Activated CD4-positive, CD25-positive, alpha-beta regulatory T cell (primary cell): ENCODE data around the gene NRDC.
"Not testable (repeated sequence)": the region's sequence is repeated elsewhere in the genome, so short reads cannot be mapped to it uniquely, and the experiment has no call there.

Experiments used
- DNase-seq, 4 experiments: peaks; one replicate each; lab custom pipeline; 2025; lab: John Stamatoyannopoulos, UW

NRDC gene

GRCh38 chr1:51878616-51879336 lies at the start of gene NRDC:
NRDC (minus strand) TSS chr1:51878727; CDS start chr1:51878615, 112 bp downstream.
- DNase-seq, result peak; percentile 96 to 99 (median 98)

GRCh38 chr1:51927029-51927428 lies 48.5 kb upstream of the NRDC start:
- DNase-seq, result no peak

GRCh38 chr1:51926171-51926812 lies 47.8 kb upstream of the NRDC start:
- DNase-seq, result no peak

GRCh38 chr1:51924455-51924854 lies 45.9 kb upstream of the NRDC start:
- DNase-seq, result no peak

GRCh38 chr1:51922040-51922439 lies 43.5 kb upstream of the NRDC start:
- no peak for DNase-seq

- DNase-seq, result no peak
Measured at GRCh38 chr1:51920130-51920529, 41.6 kb upstream of the NRDC start.

- DNase-seq, result no peak
Measured at GRCh38 chr1:51919684-51920083, 41.2 kb upstream of the NRDC start.

- DNase-seq, result no peak
Measured at GRCh38 chr1:51916587-51917405, 38.3 kb upstream of the NRDC start.

GRCh38 chr1:51915951-51916350 lies 37.4 kb upstream of the NRDC start:
- DNase-seq, result no peak

- DNase-seq, result no peak
Measured at GRCh38 chr1:51912881-51913280, 34.4 kb upstream of the NRDC start.

- DNase-seq, result no peak
Measured at GRCh38 chr1:51910221-51911000, 31.9 kb upstream of the NRDC start.

- DNase-seq, result no peak
Measured at GRCh38 chr1:51908499-51908898, 30.0 kb upstream of the NRDC start.

- no peak for DNase-seq
Measured at GRCh38 chr1:51907079-51907702, 28.7 kb upstream of the NRDC start.

GRCh38 chr1:51906306-51907078 lies 28.0 kb upstream of the NRDC start:
- DNase-seq, result no peak

- no peak for DNase-seq
Measured at GRCh38 chr1:51902456-51902855, 23.9 kb upstream of the NRDC start.

- no peak for DNase-seq
Measured at GRCh38 chr1:51901151-51901550, 22.6 kb upstream of the NRDC start.

GRCh38 chr1:51899022-51899421 lies 20.5 kb upstream of the NRDC start:
- DNase-seq, result no peak

- no peak for DNase-seq
Measured at GRCh38 chr1:51898090-51898734, 19.7 kb upstream of the NRDC start.

GRCh38 chr1:51897699-51898031 lies 19.1 kb upstream of the NRDC start:
- DNase-seq, result no peak

GRCh38 chr1:51894748-51895147 lies 16.2 kb upstream of the NRDC start:
- not testable (repeated sequence) for DNase-seq

- no peak for DNase-seq
Measured at GRCh38 chr1:51878308-51878615, 265 bp downstream of the NRDC start.
